Measurements from ENCODE around the gene ARRDC4. TPM values are rescaled to one million over a fixed set of nuclear protein-coding genes. Genes with fewer than 3 reads are reported as not detected.

The ARRDC4 gene
- polyA plus RNA-seq, 1 of the 3 experiments (the other 2 are of a cell fraction) = 2.3 TPM

- no peak overlapping the region for H3K4me3 ChIP-seq (ENCODE audit: low read depth in 2 of 2, low read length in 1 of 2)
- 4% methylated on average over 1 of the region's 1 CpG for WGBS (ENCODE audit: low lambda C conversion rate)
- H4K20me1 ChIP-seq (ENCODE audit: insufficient read depth) = no peaks in the 10 kb centered on the region
- DNase-seq = no peak
- H3K27me3 ChIP-seq (ENCODE audit: insufficient read depth) = no peaks in the 10 kb centered on the region; the same call in 1 of the 2 replicates
- no peaks in the 10 kb centered on the region for H3K9me2 ChIP-seq
- H3K9ac ChIP-seq = no peak overlapping the region
- H3F3A ChIP-seq (replicated peaks; ENCODE audit: insufficient read depth) = no peaks in the 10 kb centered on the region
- H3K4me1 ChIP-seq (ENCODE audit: control insufficient read depth in 1 of 2, insufficient read depth in 2 of 2, low read depth in 1 of 2, low read length in 1 of 2) = no peaks in the 10 kb centered on the region
- ChIA-PET POLR2A (no interaction called here), CTCF (no interaction called here)
- H3K4me2 ChIP-seq = no peak overlapping the region
- H3K36me3 ChIP-seq (replicated peaks in 1 of 2; ENCODE audit: control insufficient read depth in 1 of 2, insufficient read depth in 2 of 2, low read length in 1 of 2) = no peaks in the 10 kb centered on the region
- no peak for TF ChIP-seq CHD2 (IDR thresholded peaks at IDR 0.05; ENCODE audit: low read length, partially characterized antibody)
- no peak for TF ChIP-seq TEAD4 (IDR thresholded peaks at IDR 0.05; ENCODE audit: borderline replicate concordance, insufficient read depth)
- TF ChIP-seq REST (IDR thresholded peaks at IDR 0.05; ENCODE audit: low read depth, low read length) = no peak
- TF ChIP-seq MEF2A (IDR thresholded peaks at IDR 0.05; ENCODE audit: borderline replicate concordance, low read depth) = no peak
- no peak for TF ChIP-seq SMC3 (IDR thresholded peaks at IDR 0.05; ENCODE audit: low read depth, low read length)
- no peak for TF ChIP-seq GATA2 (CRISPR knock-in tag; IDR thresholded peaks at IDR 0.05)
- no peak for TF ChIP-seq IRF3 (IDR thresholded peaks at IDR 0.05; ENCODE audit: low read depth, low read length)
- no peaks in the 10 kb centered on the region for H3K79me2 ChIP-seq (ENCODE audit: insufficient read depth)
- no peak overlapping the region for H2AFZ ChIP-seq (ENCODE audit: low read depth)
- H3K27ac ChIP-seq (ENCODE audit: low read depth in 2 of 2, low read length in 1 of 2) = no peak overlapping the region
- H3K9me3 ChIP-seq = no peaks in the 10 kb centered on the region
Measured at GRCh38 chr15:97992823-97993222, 32.3 kb downstream of the ARRDC4 start.

GRCh38 chr15:97993310-97993738, 32.8 kb downstream of the ARRDC4 start:
- Histone ChIP-seq H3K4me2 (no peak overlapping the region), H4K20me1 (ENCODE audit: insufficient read depth) (no peaks in the 10 kb centered on the region), H3F3A (replicated peaks; ENCODE audit: insufficient read depth) (no peaks in the 10 kb centered on the region), H3K9me2 (no peaks in the 10 kb centered on the region), H3K9me3 (no peaks in the 10 kb centered on the region), H2AFZ (ENCODE audit: low read depth) (no peak overlapping the region), H3K4me3 (ENCODE audit: low read depth in 2 of 2, low read length in 1 of 2) (no peak overlapping the region), H3K27me3 (ENCODE audit: insufficient read depth) (no peaks in the 10 kb centered on the region; the same call in 1 of the 2 replicates), H3K27ac (ENCODE audit: low read depth in 2 of 2, low read length in 1 of 2) (no peak overlapping the region), H3K36me3 (replicated peaks in 1 of 2; ENCODE audit: control insufficient read depth in 1 of 2, insufficient read depth in 2 of 2, low read length in 1 of 2) (no peaks in the 10 kb centered on the region), H3K79me2 (ENCODE audit: insufficient read depth) (no peaks in the 10 kb centered on the region), H3K9ac (no peak overlapping the region), H3K4me1 (ENCODE audit: control insufficient read depth in 1 of 2, insufficient read depth in 2 of 2, low read depth in 1 of 2, low read length in 1 of 2) (no peaks in the 10 kb centered on the region)
- CTCF ChIA-PET = interaction anchor here (0.9 kb wide), 1 partner anchor 10 kb away, joined by 3 read pairs; no protein-coding TSS in a partner anchor
- 5% methylated on average over 2 of the region's 3 CpGs for WGBS (ENCODE audit: low lambda C conversion rate)
- no peak for DNase-seq
- POLR2A ChIA-PET = no interaction called here
- TF ChIP-seq POLR2AphosphoS5 (IDR thresholded peaks at IDR 0.05; ENCODE audit: low read depth, low read length) = no peak
- no peak for TF ChIP-seq NFIC (IDR thresholded peaks at IDR 0.05; ENCODE audit: borderline replicate concordance)
- no peak for TF ChIP-seq RXRA (IDR thresholded peaks at IDR 0.05; ENCODE audit: borderline replicate concordance, low read depth)
- no peak for TF ChIP-seq RFX5 (IDR thresholded peaks at IDR 0.05; ENCODE audit: low read length)
- TF ChIP-seq FOXJ3 (CRISPR knock-in tag; IDR thresholded peaks at IDR 0.05) = no peak
- TF ChIP-seq GABPA (IDR thresholded peaks at IDR 0.05; ENCODE audit: low read depth) = no peak
- TF ChIP-seq IRF3 (IDR thresholded peaks at IDR 0.05; ENCODE audit: low read depth, low read length) = no peak
- TF ChIP-seq TCF12 (IDR thresholded peaks at IDR 0.05) = no peak
- TF ChIP-seq CTCF (IDR thresholded peaks at IDR 0.05) = no peak
- TF ChIP-seq JUND (IDR thresholded peaks at IDR 0.05) = no peak
